ENCODE measurements around the gene USE1. TPM values are rescaled to one million over a fixed set of nuclear protein-coding genes. Genes with fewer than 3 reads are reported as not detected.

USE1 gene
- total RNA-seq, 1 experiment from 2014 or later = 26.2 TPM

- in situ Hi-C loops (cut with HindIII; ENCODE audit: low pct_unique_long_range_greater_than_20kb, low sequenced_read_pairs) = no loop called here
- TF ChIP-seq SIN3A (IDR thresholded peaks at IDR 0.05; ENCODE audit: borderline replicate concordance, insufficient read depth, low read depth, low read length) (no peak), REST (IDR thresholded peaks at IDR 0.05; ENCODE audit: insufficient read depth in 1 of 2, low read depth in 2 of 2, low read length in 1 of 2) (no peak), TCF7L2 (IDR thresholded peaks at IDR 0.05; ENCODE audit: low read depth, low read length) (no peak), POLR2AphosphoS5 (IDR thresholded peaks at IDR 0.05; ENCODE audit: low read depth, low read length) (no peak), CTCF (IDR thresholded peaks at IDR 0.05) (no peak)
- no peaks in the 10 kb centered on the region for H3K27me3 ChIP-seq (ENCODE audit: control insufficient read depth, insufficient read depth, low read length)
- H3K27ac ChIP-seq (ENCODE audit: low read length) = peak overlapping the region; percentile 34; the same call in 1 of the 2 replicates
- no peaks in the 10 kb centered on the region for H3K9me3 ChIP-seq (ENCODE audit: control insufficient read depth, insufficient read depth, low read depth, low read length)
- no peak for DNase-seq (ENCODE audit: low read depth, low spot score)
- intact Hi-C loops (cut with micrococcal nuclease; ENCODE audit: unreplicated experiment) = no loop called here
- H3K4me1 ChIP-seq (ENCODE audit: control insufficient read depth, insufficient read depth, low read length) = no peaks in the 10 kb centered on the region
- BruUV-seq (replicated peaks) = no TSS peak
- ChIA-PET CTCF (interaction anchor here (0.5 to 0.8 kb wide), 2 partner anchors 14 to 16 kb away, joined by 4 to 10 read pairs; no protein-coding TSS in a partner anchor), POLR2A (no interaction called here)
- 0 out of 4 replicates have a peak overlapping the region, but pooled peaks of 1 of the 2 experiments have one; percentile 7 for H3K4me3 ChIP-seq (ENCODE audit: low read depth in 2 of 2, low read length in 2 of 2)
- ATAC-seq = no peak
- H3K36me3 ChIP-seq (ENCODE audit: control insufficient read depth, insufficient read depth, low read length) = peaks cover 4% of the 10 kb centered on the region; the same call in 1 of the 2 replicates
These were observed 51.4 kb downstream of the USE1 start for GRCh38 chr19:17266589-17266974.

- no peaks in the 10 kb centered on the region for H3K9me3 ChIP-seq (ENCODE audit: control insufficient read depth, insufficient read depth, low read depth, low read length)
- DNase-seq (ENCODE audit: low read depth, low spot score) (peak; percentile 94), ATAC-seq (peak; percentile 97)
- peak within 1 kb of the TSS; percentile 99 to 100 for H3K4me3 ChIP-seq (ENCODE audit: low read depth in 2 of 2, low read length in 2 of 2)
- BruUV-seq (replicated peaks) = no TSS peak
- TF ChIP-seq POLR2AphosphoS5 (IDR thresholded peaks at IDR 0.05; ENCODE audit: low read depth, low read length) (peak; percentile 64), REST (IDR thresholded peaks at IDR 0.05; ENCODE audit: insufficient read depth in 1 of 2, low read depth in 2 of 2, low read length in 1 of 2) (peak in 1 of 2 experiments; percentile 24; a peak in 1 of 4 replicates), CTCF (IDR thresholded peaks at IDR 0.05) (no peak), TCF7L2 (IDR thresholded peaks at IDR 0.05; ENCODE audit: low read depth, low read length) (no peak), SIN3A (IDR thresholded peaks at IDR 0.05; ENCODE audit: borderline replicate concordance, insufficient read depth, low read depth, low read length) (no peak; the same call in 1 of the 2 replicates)
- intact Hi-C loops (cut with micrococcal nuclease; ENCODE audit: unreplicated experiment) = no loop called here
- POLR2A ChIA-PET = no interaction called here
- in situ Hi-C loops (cut with HindIII; ENCODE audit: low pct_unique_long_range_greater_than_20kb, low sequenced_read_pairs) = no loop called here
- CTCF ChIA-PET = interaction anchor here (0.8 kb wide), 1 partner anchor 16 kb away, joined by 4 read pairs; no protein-coding TSS in a partner anchor
- H3K4me1 ChIP-seq (ENCODE audit: control insufficient read depth, insufficient read depth, low read length) = no peaks in the 10 kb centered on the region
- H3K27me3 ChIP-seq (ENCODE audit: control insufficient read depth, insufficient read depth, low read length) = no peaks in the 10 kb centered on the region
- peaks cover 4% of the 10 kb centered on the region; the same call in 1 of the 2 replicates for H3K36me3 ChIP-seq (ENCODE audit: control insufficient read depth, insufficient read depth, low read length)
- H3K27ac ChIP-seq (ENCODE audit: low read length) = peak within 1 kb of the TSS; percentile 95
These were observed 52.0 kb downstream of the USE1 start, which contains the start of gene BABAM1 for GRCh38 chr19:17266975-17267788. TSS of gene BABAM1 (plus strand) at chr19:17267443. CDS start at chr19:17268807, 1,364 bp downstream.

All from Panc1 (cell line).